Inflammatory macrophage treated with lipopolysaccharide for 1 hour (primary cell): ENCODE data around the gene OPTC.
A peak's percentile ranks its signal among the peaks of the same experiment; 100 is the strongest.

Source experiments
- DNase-seq, 2 donors: peaks; one replicate each; pipeline ENCODE4 v3.0.0-alpha.2; 2020 to 2022

Gene OPTC

GRCh38 chr1:203539831-203540546 lies 46.0 kb downstream of the OPTC start:
- DNase-seq: no peak

- DNase-seq: no peak
These were observed 50.5 kb downstream of the OPTC start for GRCh38 chr1:203544485-203544884.

GRCh38 chr1:203544978-203545816 lies 51.2 kb downstream of the OPTC start:
- no peak for DNase-seq

- no peak for DNase-seq
These were observed 52.3 kb downstream of the OPTC start for GRCh38 chr1:203546274-203546673.

GRCh38 chr1:203547147-203547546 lies 53.2 kb downstream of the OPTC start:
- no peak for DNase-seq

- peak in 1 of 2 donors; percentile 59 for DNase-seq
These were observed 53.9 kb downstream of the OPTC start for GRCh38 chr1:203547771-203548421.

GRCh38 chr1:203548892-203549291 lies 54.9 kb downstream of the OPTC start:
- DNase-seq: no peak

GRCh38 chr1:203549309-203549708 lies 55.4 kb downstream of the OPTC start:
- DNase-seq: no peak

- no peak for DNase-seq
These were observed 56.9 kb downstream of the OPTC start for GRCh38 chr1:203550846-203551245.

GRCh38 chr1:203551550-203551949 lies 57.6 kb downstream of the OPTC start:
- DNase-seq: no peak

GRCh38 chr1:203553496-203553895 lies 59.5 kb downstream of the OPTC start:
- DNase-seq: no peak

- peak; percentile 32 to 61 for DNase-seq
These were observed 60.1 kb downstream of the OPTC start for GRCh38 chr1:203554071-203554470.

GRCh38 chr1:203555076-203555475 lies 61.1 kb downstream of the OPTC start:
- DNase-seq: no peak

- DNase-seq: no peak
These were observed 61.6 kb downstream of the OPTC start for GRCh38 chr1:203555511-203556046.

GRCh38 chr1:203556047-203556851 lies 62.3 kb downstream of the OPTC start:
- DNase-seq: no peak

- no peak for DNase-seq
These were observed 63.4 kb downstream of the OPTC start for GRCh38 chr1:203557390-203557789.

GRCh38 chr1:203558064-203558760 lies 64.3 kb downstream of the OPTC start:
- DNase-seq: peak; percentile 3 to 55
